GM12878 (cell line): ENCODE measurements around the gene TADA3. TPM values are rescaled to one million over a fixed set of nuclear protein-coding genes. Genes with fewer than 3 reads are reported as not detected.

Experiments
- ATAC-seq: fragments of 200-7000 bp; cut with Tn5 transposase; 3 replicates; pipeline ENCODE4 v1.9.1; 2020; ENCODE audit warnings: mild to moderate bottlenecking, moderate library complexity
- BruUV-seq: library from RNA; stranded (reverse); fragments of 400-500 nt; replicated peaks from 2 replicates; lab custom pipeline; 2021; lab: Mats Ljungman, UMichigan
- CTCF ChIA-PET: fragments of 300-600 bp; sonication (Branson Sonifier 250); formaldehyde crosslinking; extraction: SDS; loops from one replicate; lab custom pipeline; 2021; ENCODE audit warnings: inconsistent platforms; lab: Yijun Ruan, JAX
- POLR2A ChIA-PET: fragments of 350-600 bp; formaldehyde crosslinking; extraction: SDS; loops from one replicate; lab custom pipeline; 2021; ENCODE audit warnings: inconsistent platforms; lab: Charles Lee
- RAD21 ChIA-PET: fragments of 300-600 bp; sonication (Branson Sonifier 250); formaldehyde crosslinking; loops from one replicate; lab custom pipeline; 2023; ENCODE audit warnings: antibody characterized with exemption; ENCODE audit not compliant: unreplicated experiment; lab: Charles Lee
- SMC1A ChIA-PET: fragments of 300-600 bp; sonication (Branson Sonifier 250); formaldehyde crosslinking; loops from one replicate; lab custom pipeline; 2023; ENCODE audit not compliant: unreplicated experiment, uncharacterized antibody; lab: Charles Lee
- DNase-seq: peaks from one replicate; pipeline ENCODE4 v3.0.0-alpha.2; 2011; ENCODE audit warnings: low read depth, low spot score
- FAIRE-seq: peaks from 3 replicates; lab custom pipeline; 2011; peaks lifted over from hg19 to GRCh38; lab: Jason Lieb, UNC
- H2AFZ ChIP-seq: 2 replicates; pipeline ENCODE4 v1.6.0; 2011; ENCODE audit warnings: low read depth, low read length, control low read depth; ENCODE audit not compliant: control insufficient read depth
- H3K27ac ChIP-seq: 2 replicates; pipeline ENCODE4 v1.5.1; 2011; ENCODE audit warnings: control low read depth; ENCODE audit not compliant: control insufficient read depth, insufficient read depth
- H3K27me3 ChIP-seq, 2 experiments: replicated peaks in 1 of 2; 2 replicates each; pipeline versions ENCODE4 v1.6.0 to v1.6.1; 2011; ENCODE audit warnings: low read length in 1 of 2; ENCODE audit not compliant: control insufficient read depth in 2 of 2, insufficient read depth in 2 of 2
- H3K36me3 ChIP-seq, 2 experiments: 2 replicates each; pipeline ENCODE4 v1.5.1; 2011; ENCODE audit warnings: low read length in 1 of 2; ENCODE audit not compliant: control insufficient read depth in 2 of 2, insufficient read depth in 2 of 2
- H3K4me1 ChIP-seq: 2 replicates; pipeline ENCODE4 v1.6.1; 2011; ENCODE audit warnings: mild to moderate bottlenecking, low read length, moderate library complexity, mixed read lengths; ENCODE audit not compliant: control insufficient read depth, insufficient read depth
- H3K4me2 ChIP-seq: 2 replicates; pipeline ENCODE4 v1.6.0; 2011; ENCODE audit warnings: control low read depth; ENCODE audit not compliant: control insufficient read depth, insufficient read depth
- H3K4me3 ChIP-seq: fragments of 200-600 bp; sonication (generic); 2 replicates; pipeline ENCODE4 v1.5.1; 2016
- H3K79me2 ChIP-seq: 2 replicates; pipeline ENCODE4 v1.6.0; 2011; ENCODE audit warnings: low read length; ENCODE audit not compliant: control insufficient read depth, insufficient read depth
- H3K9ac ChIP-seq: 2 replicates; pipeline ENCODE4 v1.8.0; 2011; ENCODE audit warnings: low read length, control low read depth, mixed read lengths; ENCODE audit not compliant: control insufficient read depth, insufficient read depth
- H3K9me3 ChIP-seq: replicated peaks from 3 replicates; pipeline ENCODE4 v1.5.1; 2011; ENCODE audit warnings: mild to moderate bottlenecking, low read length; ENCODE audit not compliant: control insufficient read depth, insufficient read depth
- H4K20me1 ChIP-seq: 2 replicates; pipeline ENCODE4 v1.6.0; 2011; ENCODE audit not compliant: control insufficient read depth, insufficient read depth
- BHLHE40 ChIP-seq, 2 experiments: fragments of 450-650 bp in 1 of 2; IDR thresholded peaks; 2 replicates each; pipeline ENCODE4 v1.6.1; 2011 to 2017; ENCODE audit warnings: low read depth in 2 of 2, borderline replicate concordance in 1 of 2, improper control_type of control experiment in 1 of 2, low read length in 1 of 2, mild to moderate bottlenecking in 1 of 2
- CEBPB ChIP-seq, 2 experiments: fragments of 150-350 bp in 1 of 2; IDR thresholded peaks; 2 replicates each; pipeline ENCODE4 v1.6.1; 2012 to 2014; ENCODE audit warnings: low read depth in 2 of 2, low read length in 2 of 2, borderline replicate concordance in 1 of 2, inconsistent platforms in 1 of 2
- DPF2 ChIP-seq: fragments of 450-650 bp; IDR thresholded peaks from 2 replicates; pipeline ENCODE4 v1.6.1; 2017; ENCODE audit warnings: mild to moderate bottlenecking
- IRF4 ChIP-seq: IDR thresholded peaks from 2 replicates; pipeline ENCODE4 v1.6.1; 2011; ENCODE audit warnings: low read depth, low read length
- MYB ChIP-seq: fragments of 150-350 bp; IDR thresholded peaks from 2 replicates; pipeline ENCODE4 v1.6.1; 2014; ENCODE audit warnings: mild to moderate bottlenecking, low read depth, low read length, borderline replicate concordance
- NBN ChIP-seq: fragments of 450-650 bp; IDR thresholded peaks from 2 replicates; pipeline ENCODE4 v1.6.1; 2016
- POLR2AphosphoS2 ChIP-seq: IDR thresholded peaks from 2 replicates; pipeline ENCODE4 v1.6.1; 2011; ENCODE audit warnings: low read depth, mild to moderate bottlenecking, low read length, improper control_type of control experiment, moderate library complexity
- ZNF207 ChIP-seq: fragments of 450-650 bp; IDR thresholded peaks from 2 replicates; pipeline ENCODE4 v1.6.1; 2014; ENCODE audit warnings: antibody characterized with exemption, mild to moderate bottlenecking, borderline replicate concordance
- WGBS: methylation state at CpG from one replicate; pipeline ENCODE4 v1.1.6; 2016; ENCODE audit warnings: low lambda C conversion rate; ENCODE audit not compliant: insufficient replicate concordance, insufficient coverage; ENCODE audit errors: missing lambda C conversion rate; 5-methylcytosine and 5-hydroxymethylcytosine counted together
- in situ Hi-C: fragments of 300-500 bp; cut with MboI; formaldehyde crosslinking; loops from 9 replicates; pipeline ENCODE4 v1.14.3; 2018; ENCODE audit warnings: mixed read lengths
- intact Hi-C: fragments of 100-400 bp; cut with micrococcal nuclease; formaldehyde crosslinking; loops from one replicate; pipeline ENCODE4 v1.14.2; 2022; ENCODE audit not compliant: unreplicated experiment
- polyA plus RNA-seq, 11 experiments: library from polyadenylated mRNA; depleted of rRNA in 4 of 11; unstranded in 6 of 11; stranded (reverse) in 5 of 11; fragments of >200 nt; fragmentation: Nextera tagmentation in 4 of 11; fragmentation: Illumina TruSeq in 1 of 11; extraction: Ambion mirVana in 4 of 11; extraction: Trizol in 1 of 11; gene quantifications; 1 replicate in 1 of 11; 2 replicates in 10 of 11; pipeline versions ENCODE4 v1.2.1 to v1.2.3, GENCODE V29; 2011 to 2016; ENCODE audit warnings: inconsistent platforms in 2 of 11, missing spikeins in 2 of 11, low read depth in 1 of 11
- total RNA-seq, 4 experiments: library from RNA; depleted of rRNA in 3 of 4; stranded (reverse); fragments of >200 nt in 3 of 4; fragmentation: Illumina TruSeq in 1 of 4; extraction: Trizol in 1 of 4; gene quantifications; 2 replicates each; pipeline versions ENCODE4 v1.2.1 to v1.2.3, GENCODE V29; 2013 to 2021
- TF ChIP-seq, protein P1 (sequence below): fragments of 450-650 bp; IDR thresholded peaks from 2 replicates; pipeline ENCODE4 v1.6.1; 2016; ENCODE audit warnings: mild to moderate bottlenecking
- TF ChIP-seq, protein P2 (sequence below): fragments of 450-650 bp; IDR thresholded peaks from 2 replicates; pipeline ENCODE4 v1.6.1; 2016; ENCODE audit warnings: mild to moderate bottlenecking
- TF ChIP-seq, protein P3 (sequence below): fragments of 450-650 bp; IDR thresholded peaks from 2 replicates; pipeline ENCODE4 v1.6.1; 2017; ENCODE audit warnings: mild to moderate bottlenecking, moderate library complexity

TADA3 gene
- total and polyA plus RNA-seq, 10 of the 15 experiments (the other 5 are each of a cell fraction or from before 2014, with no cell fraction given) = 2.6 to 71.2 (median 51.0) TPM

DNA sequence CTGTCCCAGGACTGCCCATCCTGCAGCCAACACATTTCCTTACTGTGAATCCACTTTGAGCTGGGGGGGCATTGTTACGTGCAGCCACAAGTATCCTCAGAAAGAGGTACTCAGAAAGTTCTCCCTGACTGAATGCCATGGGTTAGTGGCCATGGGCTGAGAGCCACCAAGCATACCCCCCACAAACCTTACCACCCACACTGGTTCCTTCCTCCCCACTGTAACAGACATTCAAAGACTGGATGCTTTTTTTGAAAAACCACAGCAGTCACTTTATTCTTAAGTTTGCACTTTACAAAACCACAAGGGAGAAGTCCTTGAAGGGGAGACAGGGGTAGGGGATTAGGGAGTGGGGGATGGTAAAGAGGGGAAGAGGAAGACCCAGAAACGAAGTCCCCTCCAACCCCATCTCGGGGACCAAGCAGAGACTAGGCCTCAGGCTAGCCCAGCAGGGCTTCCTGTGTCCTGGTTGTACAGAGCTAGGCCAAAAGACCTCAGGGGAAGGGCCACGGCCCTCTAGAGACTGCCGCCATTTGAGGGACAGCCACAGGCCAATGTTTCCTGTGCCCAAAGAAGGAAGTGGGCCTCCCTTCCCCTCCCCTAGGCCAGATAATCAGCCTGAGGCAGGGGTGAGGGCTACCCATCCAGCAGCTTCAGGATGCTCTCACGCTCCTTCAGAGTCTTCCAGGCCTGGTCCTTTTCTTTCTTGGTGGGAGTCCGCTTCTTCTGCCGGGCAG is 12.4 kb downstream of the TADA3 start:
- Histone ChIP-seq H3K27me3 (no peaks in the 10 kb centered on the region), H3K4me2 (peak overlapping the region; percentile 54), H3K27ac (peak overlapping the region; percentile 50), H3K9ac (peak overlapping the region; percentile 13; the same call in 1 of the 2 replicates), H2AFZ (peak overlapping the region; percentile 80), H3K79me2 (no peaks in the 10 kb centered on the region), H3K36me3 (peaks cover 2 to 7% of the 10 kb centered on the region in 2 experiments; a peak in 2 of 4 replicates), H3K4me1 (peaks cover 31% of the 10 kb centered on the region), H4K20me1 (no peaks in the 10 kb centered on the region), H3K4me3 (no peak overlapping the region), H3K9me3 (no peaks in the 10 kb centered on the region)
- intact Hi-C loops (no loop called here), in situ Hi-C loops (no loop called here)
- ChIA-PET RAD21 (interaction anchor here (0.7 to 3.0 kb wide), 4 partner anchors 13 to 30 kb away, joined by 3 to 11 read pairs (median 6); partner anchors contain the start of genes ARPC4, OGG1 and TADA3), SMC1A (interaction anchor here (1.9 kb wide), 2 partner anchors 11 to 16 kb away, joined by 5 to 8 read pairs; no protein-coding TSS in a partner anchor), CTCF (interaction anchor here (1.1 to 4.0 kb wide), 5 partner anchors 10 to 153 kb away, joined by 3 to 15 read pairs (median 6); partner anchors contain the start of gene CRELD1), POLR2A (interaction anchor here (1.2 kb wide), 1 partner anchor 11 kb away, joined by 5 read pairs; no protein-coding TSS in a partner anchor)
- FAIRE-seq = no peak
- DNase-seq = peak; percentile 59
- WGBS = 20% methylated on average over 8 of the region's 8 CpGs
- peak; percentile 82 for ATAC-seq
- TSS peak; percentile 60 for BruUV-seq
- TF ChIP-seq POLR2AphosphoS2 (no peak), NBN (0 out of 2 replicates have a peak, but pooled peaks have one; percentile 37), BHLHE40 (IDR thresholded peaks at IDR 0.05; ENCODE audit: borderline replicate concordance in 1 of 2, low read depth in 2 of 2, low read length in 1 of 2) (peak in 1 of 2 experiments; percentile 16; a peak in 1 of 4 replicates), MYB (no peak), IRF4 (no peak), DPF2 (peak; percentile 31; the same call in 1 of the 2 replicates), ZNF207 (no peak), CEBPB (IDR thresholded peaks at IDR 0.05; ENCODE audit: borderline replicate concordance in 1 of 2, low read depth in 2 of 2, low read length in 2 of 2) (no peak)
- TF ChIP-seq, protein P1, sequence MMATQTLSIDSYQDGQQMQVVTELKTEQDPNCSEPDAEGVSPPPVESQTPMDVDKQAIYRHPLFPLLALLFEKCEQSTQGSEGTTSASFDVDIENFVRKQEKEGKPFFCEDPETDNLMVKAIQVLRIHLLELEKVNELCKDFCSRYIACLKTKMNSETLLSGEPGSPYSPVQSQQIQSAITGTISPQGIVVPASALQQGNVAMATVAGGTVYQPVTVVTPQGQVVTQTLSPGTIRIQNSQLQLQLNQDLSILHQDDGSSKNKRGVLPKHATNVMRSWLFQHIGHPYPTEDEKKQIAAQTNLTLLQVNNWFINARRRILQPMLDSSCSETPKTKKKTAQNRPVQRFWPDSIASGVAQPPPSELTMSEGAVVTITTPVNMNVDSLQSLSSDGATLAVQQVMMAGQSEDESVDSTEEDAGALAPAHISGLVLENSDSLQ = peak; percentile 86
- TF ChIP-seq, protein P2, sequence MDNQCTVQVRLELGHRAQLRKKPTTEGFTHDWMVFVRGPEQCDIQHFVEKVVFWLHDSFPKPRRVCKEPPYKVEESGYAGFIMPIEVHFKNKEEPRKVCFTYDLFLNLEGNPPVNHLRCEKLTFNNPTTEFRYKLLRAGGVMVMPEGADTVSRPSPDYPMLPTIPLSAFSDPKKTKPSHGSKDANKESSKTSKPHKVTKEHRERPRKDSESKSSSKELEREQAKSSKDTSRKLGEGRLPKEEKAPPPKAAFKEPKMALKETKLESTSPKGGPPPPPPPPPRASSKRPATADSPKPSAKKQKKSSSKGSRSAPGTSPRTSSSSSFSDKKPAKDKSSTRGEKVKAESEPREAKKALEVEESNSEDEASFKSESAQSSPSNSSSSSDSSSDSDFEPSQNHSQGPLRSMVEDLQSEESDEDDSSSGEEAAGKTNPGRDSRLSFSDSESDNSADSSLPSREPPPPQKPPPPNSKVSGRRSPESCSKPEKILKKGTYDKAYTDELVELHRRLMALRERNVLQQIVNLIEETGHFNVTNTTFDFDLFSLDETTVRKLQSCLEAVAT = peak; percentile 67; the same call in 1 of the 2 replicates
- TF ChIP-seq, protein P3, sequence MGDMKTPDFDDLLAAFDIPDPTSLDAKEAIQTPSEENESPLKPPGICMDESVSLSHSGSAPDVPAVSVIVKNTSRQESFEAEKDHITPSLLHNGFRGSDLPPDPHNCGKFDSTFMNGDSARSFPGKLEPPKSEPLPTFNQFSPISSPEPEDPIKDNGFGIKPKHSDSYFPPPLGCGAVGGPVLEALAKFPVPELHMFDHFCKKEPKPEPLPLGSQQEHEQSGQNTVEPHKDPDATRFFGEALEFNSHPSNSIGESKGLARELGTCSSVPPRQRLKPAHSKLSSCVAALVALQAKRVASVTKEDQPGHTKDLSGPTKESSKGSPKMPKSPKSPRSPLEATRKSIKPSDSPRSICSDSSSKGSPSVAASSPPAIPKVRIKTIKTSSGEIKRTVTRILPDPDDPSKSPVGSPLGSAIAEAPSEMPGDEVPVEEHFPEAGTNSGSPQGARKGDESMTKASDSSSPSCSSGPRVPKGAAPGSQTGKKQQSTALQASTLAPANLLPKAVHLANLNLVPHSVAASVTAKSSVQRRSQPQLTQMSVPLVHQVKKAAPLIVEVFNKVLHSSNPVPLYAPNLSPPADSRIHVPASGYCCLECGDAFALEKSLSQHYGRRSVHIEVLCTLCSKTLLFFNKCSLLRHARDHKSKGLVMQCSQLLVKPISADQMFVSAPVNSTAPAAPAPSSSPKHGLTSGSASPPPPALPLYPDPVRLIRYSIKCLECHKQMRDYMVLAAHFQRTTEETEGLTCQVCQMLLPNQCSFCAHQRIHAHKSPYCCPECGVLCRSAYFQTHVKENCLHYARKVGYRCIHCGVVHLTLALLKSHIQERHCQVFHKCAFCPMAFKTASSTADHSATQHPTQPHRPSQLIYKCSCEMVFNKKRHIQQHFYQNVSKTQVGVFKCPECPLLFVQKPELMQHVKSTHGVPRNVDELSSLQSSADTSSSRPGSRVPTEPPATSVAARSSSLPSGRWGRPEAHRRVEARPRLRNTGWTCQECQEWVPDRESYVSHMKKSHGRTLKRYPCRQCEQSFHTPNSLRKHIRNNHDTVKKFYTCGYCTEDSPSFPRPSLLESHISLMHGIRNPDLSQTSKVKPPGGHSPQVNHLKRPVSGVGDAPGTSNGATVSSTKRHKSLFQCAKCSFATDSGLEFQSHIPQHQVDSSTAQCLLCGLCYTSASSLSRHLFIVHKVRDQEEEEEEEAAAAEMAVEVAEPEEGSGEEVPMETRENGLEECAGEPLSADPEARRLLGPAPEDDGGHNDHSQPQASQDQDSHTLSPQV = no peak
